ENCODE measurements around the gene JCAD. TPM values are rescaled to one million over a fixed set of nuclear protein-coding genes. Genes with fewer than 3 reads are reported as not detected.

Gene JCAD
- total and polyA plus RNA-seq, 2 of the 8 experiments (the other 6 are each of a cell fraction or from before 2014, with no cell fraction given): 0.56 to 5.2 TPM

GRCh38 chr10:29998142-29998808 is 61.1 kb downstream of the JCAD start:
- H3K27ac ChIP-seq (ENCODE audit: low read depth, low read length): no peak overlapping the region
- no peak overlapping the region for H3K4me2 ChIP-seq (ENCODE audit: insufficient read depth in 1 of 2, low read depth in 2 of 2, low read length in 2 of 2)
- WGBS, 2 experiments (ENCODE audit: extremely low coverage in 1 of 2, insufficient coverage in 1 of 2, insufficient read length in 1 of 2, insufficient replicate concordance in 2 of 2, low coverage in 1 of 2, low lambda C conversion rate in 2 of 2, missing lambda C conversion rate in 1 of 2): 42% methylated on average over 12 of the region's 12 CpGs; no CpG with 5 or more reads in 1 of the 2 experiments
- H4K20me1 ChIP-seq (replicated peaks in 1 of 2; ENCODE audit: control insufficient read depth in 1 of 2, insufficient read depth in 2 of 2, low read length in 2 of 2): peaks cover 0 to 4% of the 10 kb centered on the region in 2 experiments
- H2BK12ac ChIP-seq (ENCODE audit: low read depth, low read length): 0 out of 2 replicates have a peak overlapping the region, but pooled peaks have one; percentile 53
- no peak overlapping the region for H3K23ac ChIP-seq (ENCODE audit: insufficient read length)
- no peaks in the 10 kb centered on the region for H3K79me1 ChIP-seq (ENCODE audit: low read depth, low read length)
- POLR2A ChIA-PET (ENCODE audit: partially characterized antibody): no interaction called here
- H4K8ac ChIP-seq (ENCODE audit: extremely low read depth, insufficient read depth, low read length): no peak overlapping the region
- H3K9me3 ChIP-seq (ENCODE audit: insufficient read depth in 2 of 2, low read depth in 1 of 2, low read length in 1 of 2): no peaks in the 10 kb centered on the region
- H3K27me3 ChIP-seq (replicated peaks in 1 of 4; ENCODE audit: control insufficient read depth in 3 of 4, extremely low read depth in 1 of 4, insufficient read depth in 3 of 4, low read length in 3 of 4): no peaks in the 10 kb centered on the region
- peak; percentile 49 to 86 for DNase-seq (ENCODE audit: low read depth in 1 of 2, low spot score in 2 of 2)
- H3K56ac ChIP-seq (replicated peaks; ENCODE audit: insufficient read length, low read depth, low read length): no peak overlapping the region
- H2AFZ ChIP-seq (ENCODE audit: low read length): no peak overlapping the region
- no peak overlapping the region for H3K18ac ChIP-seq (ENCODE audit: extremely low read depth, low read length)
- no peak overlapping the region for H3K14ac ChIP-seq (ENCODE audit: insufficient read length)
- H3K36me3 ChIP-seq (ENCODE audit: control insufficient read depth in 2 of 4, insufficient read depth in 4 of 4, low read length in 3 of 4): no peaks in the 10 kb centered on the region
- no peak overlapping the region for H4K5ac ChIP-seq (ENCODE audit: insufficient read length, low read depth, low read length)
- no peak overlapping the region; the same call in 1 of the 2 replicates for H2BK15ac ChIP-seq (ENCODE audit: low read length)
- H3K4me1 ChIP-seq (replicated peaks in 1 of 4; ENCODE audit: control insufficient read depth in 3 of 4, insufficient read depth in 4 of 4, low read length in 3 of 4): no peaks in the 10 kb centered on the region
- H2BK20ac ChIP-seq (ENCODE audit: low read length): peak overlapping the region; percentile 38; the same call in 1 of the 2 replicates
- no peak overlapping the region for H4K91ac ChIP-seq (replicated peaks; ENCODE audit: insufficient read length, low read length)
- no peaks in the 10 kb centered on the region for H3K79me2 ChIP-seq (ENCODE audit: control insufficient read depth in 1 of 2, insufficient read depth in 2 of 2, low read length in 2 of 2)
- H3K9ac ChIP-seq (replicated peaks in 1 of 4; ENCODE audit: extremely low read depth in 1 of 4, low read depth in 3 of 4, low read length in 3 of 4): no peak overlapping the region
- no peaks in the 10 kb centered on the region for H3K23me2 ChIP-seq (ENCODE audit: low read depth, low read length)
- H2AK5ac ChIP-seq (ENCODE audit: low read depth, low read length): no peak overlapping the region
- CTCF ChIA-PET (ENCODE audit: partially characterized antibody): interaction anchor here (0.5 to 6.6 kb wide), 60 partner anchors 8 to 628 kb away, joined by 3 to 65 read pairs (median 4); no protein-coding TSS in a partner anchor
- H2BK5ac ChIP-seq (ENCODE audit: low read depth, low read length): peak overlapping the region; percentile 16; the same call in 1 of the 2 replicates
- no peak overlapping the region for H2BK120ac ChIP-seq (replicated peaks; ENCODE audit: low read depth, low read length)
- H3K4ac ChIP-seq (replicated peaks; ENCODE audit: insufficient read length, low read depth, low read length): peak overlapping the region; percentile 45
- H3K4me3 ChIP-seq (ENCODE audit: extremely low read depth in 1 of 4, insufficient read depth in 2 of 4, low read depth in 3 of 4, low read length in 4 of 4): no peak overlapping the region
- peak; percentile 89 for FAIRE-seq
- TF ChIP-seq TAF7 (optimal IDR thresholded peaks at IDR 0.05; ENCODE audit: borderline replicate concordance, low read depth, low read length) (no peak), CTBP2 (IDR thresholded peaks at IDR 0.05; ENCODE audit: borderline replicate concordance, insufficient read depth, insufficient read length, low read length) (no peak), HDAC2 (IDR thresholded peaks at IDR 0.05; ENCODE audit: borderline replicate concordance in 1 of 2, low read depth in 2 of 2, low read length in 2 of 2) (no peak), NANOG (IDR thresholded peaks at IDR 0.05; ENCODE audit: insufficient read depth, low read depth, low read length, poor library complexity, severe bottlenecking) (no peak), USF2 (IDR thresholded peaks at IDR 0.05; ENCODE audit: low read length) (no peak), SRF (IDR thresholded peaks at IDR 0.05; ENCODE audit: low read depth, low read length) (no peak), CREB1 (IDR thresholded peaks at IDR 0.05) (no peak), SUZ12 (IDR thresholded peaks at IDR 0.05; ENCODE audit: low read length) (no peak), JUN (IDR thresholded peaks at IDR 0.05; ENCODE audit: low read depth, low read length) (no peak), SIN3A (conservative IDR thresholded peaks at IDR 0.05 in 1 of 2, IDR thresholded peaks at IDR 0.05 in 1 of 2; ENCODE audit: low read depth in 1 of 2, low read length in 2 of 2) (peak in 1 of 2 experiments; percentile 39; a peak in 1 of 4 replicates), MAFK (IDR thresholded peaks at IDR 0.05; ENCODE audit: low read depth, low read length) (no peak)
